ENCODE data around the gene C18orf63.

DNA sequence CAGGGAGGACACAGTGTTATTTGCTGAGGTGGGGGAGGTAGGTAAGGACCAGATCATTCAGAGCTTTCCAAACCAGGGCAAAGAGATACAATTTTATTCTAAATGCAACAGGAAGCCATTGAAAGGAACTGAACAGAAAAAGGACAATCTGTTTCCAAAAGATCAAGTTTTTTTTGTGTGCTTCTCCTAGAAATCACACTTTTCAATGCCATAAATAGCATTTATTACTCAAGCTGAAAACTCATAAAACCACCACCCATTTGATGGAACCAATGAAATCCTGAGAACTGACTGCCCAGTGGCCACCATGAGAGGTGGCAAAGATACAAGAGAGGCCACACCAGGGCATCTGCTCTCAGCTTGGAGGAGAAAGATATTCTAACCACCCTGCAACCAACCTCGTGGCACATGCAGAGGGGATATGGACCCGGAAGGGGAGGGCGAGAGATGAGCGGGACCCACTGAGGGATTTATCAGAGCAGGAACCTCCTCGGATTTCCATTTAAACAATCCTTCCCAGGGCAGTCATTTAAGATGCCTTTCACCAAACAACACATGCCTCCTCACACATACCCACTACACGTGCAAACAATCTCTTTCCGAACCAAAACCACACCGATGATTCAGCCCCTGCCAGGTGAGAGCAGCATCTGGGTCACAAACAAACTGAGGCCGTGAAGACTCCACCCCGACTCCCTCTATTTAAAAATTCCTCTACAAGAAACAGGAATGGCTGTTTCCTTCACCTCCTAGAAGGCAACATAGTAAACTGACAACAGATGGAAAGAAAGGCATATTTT, 32.7 kb upstream of the C18orf63 start:
- TF ChIP-seq, protein P1, sequence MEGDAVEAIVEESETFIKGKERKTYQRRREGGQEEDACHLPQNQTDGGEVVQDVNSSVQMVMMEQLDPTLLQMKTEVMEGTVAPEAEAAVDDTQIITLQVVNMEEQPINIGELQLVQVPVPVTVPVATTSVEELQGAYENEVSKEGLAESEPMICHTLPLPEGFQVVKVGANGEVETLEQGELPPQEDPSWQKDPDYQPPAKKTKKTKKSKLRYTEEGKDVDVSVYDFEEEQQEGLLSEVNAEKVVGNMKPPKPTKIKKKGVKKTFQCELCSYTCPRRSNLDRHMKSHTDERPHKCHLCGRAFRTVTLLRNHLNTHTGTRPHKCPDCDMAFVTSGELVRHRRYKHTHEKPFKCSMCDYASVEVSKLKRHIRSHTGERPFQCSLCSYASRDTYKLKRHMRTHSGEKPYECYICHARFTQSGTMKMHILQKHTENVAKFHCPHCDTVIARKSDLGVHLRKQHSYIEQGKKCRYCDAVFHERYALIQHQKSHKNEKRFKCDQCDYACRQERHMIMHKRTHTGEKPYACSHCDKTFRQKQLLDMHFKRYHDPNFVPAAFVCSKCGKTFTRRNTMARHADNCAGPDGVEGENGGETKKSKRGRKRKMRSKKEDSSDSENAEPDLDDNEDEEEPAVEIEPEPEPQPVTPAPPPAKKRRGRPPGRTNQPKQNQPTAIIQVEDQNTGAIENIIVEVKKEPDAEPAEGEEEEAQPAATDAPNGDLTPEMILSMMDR (IDR thresholded peaks at IDR 0.05; ENCODE audit: extremely low read depth in 1 of 2, insufficient read depth in 1 of 2, low read depth in 1 of 2, low read length in 2 of 2): no peak
- no peak for TF ChIP-seq EZH2 (IDR thresholded peaks at IDR 0.05; ENCODE audit: borderline replicate concordance, low read depth, low read length, severe bottlenecking)
- TF ChIP-seq, protein P2, sequence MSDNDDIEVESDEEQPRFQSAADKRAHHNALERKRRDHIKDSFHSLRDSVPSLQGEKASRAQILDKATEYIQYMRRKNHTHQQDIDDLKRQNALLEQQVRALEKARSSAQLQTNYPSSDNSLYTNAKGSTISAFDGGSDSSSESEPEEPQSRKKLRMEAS (IDR thresholded peaks at IDR 0.05; ENCODE audit: insufficient read depth, insufficient read length): no peak
- TF ChIP-seq POLR2AphosphoS5 (IDR thresholded peaks at IDR 0.05; ENCODE audit: insufficient read depth, low read depth, low read length): no peak
- TF ChIP-seq POLR2A (IDR thresholded peaks at IDR 0.05; ENCODE audit: low read depth, low read length): no peak
- no peak for TF ChIP-seq MYC (IDR thresholded peaks at IDR 0.05; ENCODE audit: low read depth, low read length)
- TF ChIP-seq JUN (IDR thresholded peaks at IDR 0.05; ENCODE audit: borderline replicate concordance, insufficient read depth, insufficient read length, low read depth): no peak
- no peak for TF ChIP-seq FOS (IDR thresholded peaks at IDR 0.05; ENCODE audit: borderline replicate concordance, insufficient read depth, low read length)
- TF ChIP-seq GATA2 (IDR thresholded peaks at IDR 0.05; ENCODE audit: insufficient read depth, insufficient read length, low read depth, low read length): no peak

Data from endothelial cell of umbilical vein (primary cell).